ENCODE measurements around the gene CFHR2.

Gene CFHR2

GRCh38 chr1:196993916-196994315 lies 50.4 kb downstream of the CFHR2 start:
- H3K4me1 ChIP-seq (ENCODE audit: low read length): no peaks in the 10 kb centered on the region
- TF ChIP-seq, protein P1, sequence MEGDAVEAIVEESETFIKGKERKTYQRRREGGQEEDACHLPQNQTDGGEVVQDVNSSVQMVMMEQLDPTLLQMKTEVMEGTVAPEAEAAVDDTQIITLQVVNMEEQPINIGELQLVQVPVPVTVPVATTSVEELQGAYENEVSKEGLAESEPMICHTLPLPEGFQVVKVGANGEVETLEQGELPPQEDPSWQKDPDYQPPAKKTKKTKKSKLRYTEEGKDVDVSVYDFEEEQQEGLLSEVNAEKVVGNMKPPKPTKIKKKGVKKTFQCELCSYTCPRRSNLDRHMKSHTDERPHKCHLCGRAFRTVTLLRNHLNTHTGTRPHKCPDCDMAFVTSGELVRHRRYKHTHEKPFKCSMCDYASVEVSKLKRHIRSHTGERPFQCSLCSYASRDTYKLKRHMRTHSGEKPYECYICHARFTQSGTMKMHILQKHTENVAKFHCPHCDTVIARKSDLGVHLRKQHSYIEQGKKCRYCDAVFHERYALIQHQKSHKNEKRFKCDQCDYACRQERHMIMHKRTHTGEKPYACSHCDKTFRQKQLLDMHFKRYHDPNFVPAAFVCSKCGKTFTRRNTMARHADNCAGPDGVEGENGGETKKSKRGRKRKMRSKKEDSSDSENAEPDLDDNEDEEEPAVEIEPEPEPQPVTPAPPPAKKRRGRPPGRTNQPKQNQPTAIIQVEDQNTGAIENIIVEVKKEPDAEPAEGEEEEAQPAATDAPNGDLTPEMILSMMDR (IDR thresholded peaks at IDR 0.05; ENCODE audit: low read depth, low read length): no peak
- no peak for TF ChIP-seq EZH2phosphoT487 (IDR thresholded peaks at IDR 0.05; ENCODE audit: low read depth)
- H3K27ac ChIP-seq (ENCODE audit: low read length): no peak overlapping the region
- no peak overlapping the region for H3K9ac ChIP-seq (ENCODE audit: low read length)
- no peaks in the 10 kb centered on the region for H3K9me3 ChIP-seq (ENCODE audit: insufficient read depth, low read length)
- no peaks in the 10 kb centered on the region for H3K79me2 ChIP-seq (ENCODE audit: low read length)
- H3K4me2 ChIP-seq (ENCODE audit: low read length): no peak overlapping the region
- no peaks in the 10 kb centered on the region for H4K20me1 ChIP-seq (ENCODE audit: insufficient read depth, low read length)
- no peaks in the 10 kb centered on the region for H3K27me3 ChIP-seq (ENCODE audit: low read depth, low read length)
- H2AFZ ChIP-seq (ENCODE audit: low read depth, low read length): no peak overlapping the region
- H3K36me3 ChIP-seq (replicated peaks; ENCODE audit: low read depth, low read length): no peaks in the 10 kb centered on the region
- no peak overlapping the region for H3K4me3 ChIP-seq (ENCODE audit: low read length)

- Histone ChIP-seq H3K27me3 (ENCODE audit: low read depth, low read length) (no peaks in the 10 kb centered on the region), H3K27ac (ENCODE audit: low read length) (no peak overlapping the region), H3K4me1 (ENCODE audit: low read length) (no peaks in the 10 kb centered on the region), H4K20me1 (ENCODE audit: insufficient read depth, low read length) (no peaks in the 10 kb centered on the region), H3K9me3 (ENCODE audit: insufficient read depth, low read length) (no peaks in the 10 kb centered on the region), H3K36me3 (replicated peaks; ENCODE audit: low read depth, low read length) (no peaks in the 10 kb centered on the region), H3K4me3 (ENCODE audit: low read length) (no peak overlapping the region), H3K9ac (ENCODE audit: low read length) (no peak overlapping the region), H3K79me2 (ENCODE audit: low read length) (no peaks in the 10 kb centered on the region), H2AFZ (ENCODE audit: low read depth, low read length) (no peak overlapping the region), H3K4me2 (ENCODE audit: low read length) (no peak overlapping the region)
- no peak for TF ChIP-seq EZH2phosphoT487 (IDR thresholded peaks at IDR 0.05; ENCODE audit: low read depth)
- TF ChIP-seq, protein P1 (IDR thresholded peaks at IDR 0.05; ENCODE audit: low read depth, low read length): no peak
Measured at GRCh38 chr1:196997423-196997822, 53.9 kb downstream of the CFHR2 start.

GRCh38 chr1:197001828-197002227 lies 58.3 kb downstream of the CFHR2 start:
- H4K20me1 ChIP-seq (ENCODE audit: insufficient read depth, low read length): no peaks in the 10 kb centered on the region
- TF ChIP-seq, protein P1 (IDR thresholded peaks at IDR 0.05; ENCODE audit: low read depth, low read length): no peak
- TF ChIP-seq EZH2phosphoT487 (IDR thresholded peaks at IDR 0.05; ENCODE audit: low read depth): no peak
- no peak overlapping the region for H2AFZ ChIP-seq (ENCODE audit: low read depth, low read length)
- no peak overlapping the region for H3K27ac ChIP-seq (ENCODE audit: low read length)
- no peaks in the 10 kb centered on the region for H3K36me3 ChIP-seq (replicated peaks; ENCODE audit: low read depth, low read length)
- no peaks in the 10 kb centered on the region for H3K79me2 ChIP-seq (ENCODE audit: low read length)
- no peaks in the 10 kb centered on the region for H3K4me1 ChIP-seq (ENCODE audit: low read length)
- no peak overlapping the region for H3K4me2 ChIP-seq (ENCODE audit: low read length)
- no peaks in the 10 kb centered on the region for H3K27me3 ChIP-seq (ENCODE audit: low read depth, low read length)
- no peak overlapping the region for H3K9ac ChIP-seq (ENCODE audit: low read length)
- no peaks in the 10 kb centered on the region for H3K9me3 ChIP-seq (ENCODE audit: insufficient read depth, low read length)
- H3K4me3 ChIP-seq (ENCODE audit: low read length): no peak overlapping the region

DNA sequence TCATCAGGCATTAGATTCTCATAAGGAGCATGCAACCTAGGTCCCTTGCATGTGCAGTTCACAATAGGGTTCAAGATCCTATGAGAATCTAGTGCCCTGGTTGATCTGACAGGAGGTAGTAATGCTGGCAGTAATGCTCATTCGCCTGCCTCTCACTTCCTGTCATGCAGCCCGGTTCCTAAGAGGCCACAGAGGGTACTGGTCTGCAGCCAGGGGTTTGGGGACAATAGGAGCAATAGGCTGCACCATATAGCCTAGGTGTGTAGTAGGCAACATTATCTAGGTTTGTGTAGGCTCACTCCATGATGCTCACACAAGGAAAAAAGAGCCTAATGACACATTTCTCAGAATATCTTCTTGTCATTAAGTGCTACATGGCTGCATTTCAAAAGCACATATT lies 59.6 kb downstream of the CFHR2 start:
- no peaks in the 10 kb centered on the region for H3K4me1 ChIP-seq (ENCODE audit: low read length)
- H3K4me3 ChIP-seq (ENCODE audit: low read length): no peak overlapping the region
- H3K27me3 ChIP-seq (ENCODE audit: low read depth, low read length): no peaks in the 10 kb centered on the region
- no peak for TF ChIP-seq EZH2phosphoT487 (IDR thresholded peaks at IDR 0.05; ENCODE audit: low read depth)
- TF ChIP-seq, protein P1 (IDR thresholded peaks at IDR 0.05; ENCODE audit: low read depth, low read length): no peak
- no peak overlapping the region for H3K27ac ChIP-seq (ENCODE audit: low read length)
- H3K79me2 ChIP-seq (ENCODE audit: low read length): no peaks in the 10 kb centered on the region
- no peak overlapping the region for H3K4me2 ChIP-seq (ENCODE audit: low read length)
- no peak overlapping the region for H2AFZ ChIP-seq (ENCODE audit: low read depth, low read length)
- H3K36me3 ChIP-seq (replicated peaks; ENCODE audit: low read depth, low read length): no peaks in the 10 kb centered on the region
- H4K20me1 ChIP-seq (ENCODE audit: insufficient read depth, low read length): no peaks in the 10 kb centered on the region
- H3K9ac ChIP-seq (ENCODE audit: low read length): no peak overlapping the region
- no peaks in the 10 kb centered on the region for H3K9me3 ChIP-seq (ENCODE audit: insufficient read depth, low read length)

Measured in OCI-LY3 (cell line).